Endothelial cell of umbilical vein (primary cell): ENCODE data around the gene CSNK2A3. TPM values are rescaled to one million over a fixed set of nuclear protein-coding genes. Genes with fewer than 3 reads are reported as not detected.

ENCODE experiments used
- BruUV-seq: library from RNA; stranded (reverse); fragments of 400-500 nt; replicated peaks from 2 replicates; lab custom pipeline; 2021; lab: Mats Ljungman, UMichigan
- CTCF ChIA-PET: fragments of 300-600, 350-600 bp; sonication (Branson Sonifier 250); formaldehyde crosslinking; loops from one replicate; lab custom pipeline; 2021; ENCODE audit warnings: antibody characterized with exemption, inconsistent platforms; lab: Charles Lee
- POLR2A ChIA-PET: fragments of 300-600, 350-600 bp; sonication (Branson Sonifier 250); formaldehyde crosslinking; loops from one replicate; lab custom pipeline; 2021; ENCODE audit warnings: antibody characterized with exemption, inconsistent platforms; lab: Charles Lee
- DNase-seq: peaks from one replicate; pipeline ENCODE4 v3.0.0-alpha.2; 2011; ENCODE audit warnings: low read depth, low spot score
- FAIRE-seq: peaks from 2 replicates; lab custom pipeline; 2011; peaks lifted over from hg19 to GRCh38; lab: Jason Lieb, UNC
- H2AFZ ChIP-seq: 2 replicates; pipeline ENCODE4 v1.6.0; 2012; ENCODE audit warnings: low read depth, low read length, control low read depth, inconsistent platforms
- H3K27ac ChIP-seq: 2 replicates; pipeline ENCODE4 v1.5.1; 2011; ENCODE audit warnings: low read depth, mild to moderate bottlenecking, control low read depth, low read length, moderate library complexity; ENCODE audit not compliant: insufficient read depth
- H3K27me3 ChIP-seq, 2 experiments: 2 replicates each; pipeline versions ENCODE4 v1.6.0 to v1.6.1; 2011; ENCODE audit warnings: low read length in 2 of 2, mixed read lengths in 1 of 2; ENCODE audit not compliant: control insufficient read depth in 2 of 2, insufficient read depth in 2 of 2
- H3K36me3 ChIP-seq, 2 experiments: 2 replicates in 1 of 2; 3 replicates in 1 of 2; pipeline ENCODE4 v1.5.1; 2011; ENCODE audit warnings: low read length in 2 of 2, mild to moderate bottlenecking in 1 of 2, moderate library complexity in 1 of 2; ENCODE audit not compliant: control insufficient read depth in 2 of 2, insufficient read depth in 2 of 2; ENCODE audit errors: extremely low read depth in 1 of 2
- H3K4me1 ChIP-seq: 3 replicates; pipeline ENCODE4 v1.5.1; 2011; ENCODE audit warnings: mild to moderate bottlenecking, low read length; ENCODE audit not compliant: control insufficient read depth, insufficient read depth; ENCODE audit errors: extremely low read depth
- H3K4me2 ChIP-seq: 2 replicates; pipeline ENCODE4 v1.6.1; 2011; ENCODE audit warnings: low read length, control low read depth, mixed read lengths; ENCODE audit not compliant: insufficient read depth
- H3K4me3 ChIP-seq, 3 experiments: fragments of 200-600 bp in 1 of 3; sonication (generic), shearing (Covaris generic) in 1 of 3; replicated peaks in 1 of 3; 2 replicates each; pipeline ENCODE4 v1.5.1; 2011 to 2016; ENCODE audit warnings: control low read depth in 3 of 3, low read length in 3 of 3, mild to moderate bottlenecking in 2 of 3, inconsistent platforms in 1 of 3, low read depth in 1 of 3, moderate library complexity in 1 of 3; ENCODE audit not compliant: insufficient read depth in 1 of 3
- H3K79me2 ChIP-seq: 2 replicates; pipeline ENCODE4 v1.6.0; 2012; ENCODE audit warnings: low read length, inconsistent platforms; ENCODE audit not compliant: control insufficient read depth, insufficient read depth
- H3K9ac ChIP-seq: replicated peaks from 2 replicates; pipeline ENCODE3; 2011; ENCODE audit warnings: low read length, control low read depth; ENCODE audit not compliant: insufficient read depth; ENCODE audit errors: extremely low read depth
- H3K9me1 ChIP-seq: replicated peaks from 3 replicates; pipeline ENCODE4 v1.6.0; 2011; ENCODE audit warnings: mild to moderate bottlenecking, low read length; ENCODE audit not compliant: control insufficient read depth, insufficient read depth; ENCODE audit errors: extremely low read depth
- H3K9me3 ChIP-seq: replicated peaks from 2 replicates; pipeline ENCODE4 v1.5.1; 2012; ENCODE audit warnings: low read length, inconsistent platforms; ENCODE audit not compliant: control insufficient read depth, insufficient read depth
- H4K20me1 ChIP-seq: replicated peaks from 2 replicates; pipeline ENCODE3; 2011; ENCODE audit warnings: mild to moderate bottlenecking, low read length; ENCODE audit not compliant: control insufficient read depth, insufficient read depth; ENCODE audit errors: extremely low read depth
- EZH2 ChIP-seq: IDR thresholded peaks from 2 replicates; pipeline ENCODE4 v1.6.1; 2012; ENCODE audit warnings: borderline replicate concordance, low read depth, mild to moderate bottlenecking, moderate library complexity, low read length, inconsistent platforms; ENCODE audit not compliant: severe bottlenecking
- FOS ChIP-seq: IDR thresholded peaks from 2 replicates; pipeline ENCODE4 v1.6.1; 2011; ENCODE audit warnings: mild to moderate bottlenecking, low read length, moderate library complexity, borderline replicate concordance; ENCODE audit not compliant: insufficient read depth
- GATA2 ChIP-seq: IDR thresholded peaks from 2 replicates; pipeline ENCODE4 v1.7.0; 2011; ENCODE audit warnings: low read depth, mild to moderate bottlenecking, moderate library complexity, mixed read lengths, low read length; ENCODE audit not compliant: insufficient read length, insufficient read depth
- JUN ChIP-seq: IDR thresholded peaks from 2 replicates; pipeline ENCODE4 v1.6.1; 2011; ENCODE audit warnings: borderline replicate concordance, low read depth; ENCODE audit not compliant: insufficient read length, insufficient read depth
- MYC ChIP-seq: IDR thresholded peaks from one replicate; pipeline ENCODE4 v1.6.1; 2011; ENCODE audit warnings: mild to moderate bottlenecking, low read depth, low read length
- POLR2A ChIP-seq: IDR thresholded peaks from 2 replicates; pipeline ENCODE4 v1.6.1; 2012; ENCODE audit warnings: low read depth, mild to moderate bottlenecking, control low read depth, low read length
- POLR2AphosphoS5 ChIP-seq: IDR thresholded peaks from 2 replicates; pipeline ENCODE4 v1.6.1; 2012; ENCODE audit warnings: low read depth, mild to moderate bottlenecking, control low read depth, low read length, moderate library complexity; ENCODE audit not compliant: insufficient read depth
- dilution Hi-C: fragments of 300-500 bp; cut with MboI; formaldehyde crosslinking; loops from one replicate; pipeline ENCODE4 v1.15.0; 2019; ENCODE audit warnings: low sequenced_read_pairs; ENCODE audit not compliant: extremely low pct_ligation_motif_present
- intact Hi-C: fragments of 100-400 bp; cut with micrococcal nuclease; formaldehyde crosslinking; loops from one replicate; pipeline ENCODE4 v1.10.0; 2022
- polyA plus RNA-seq, 4 experiments: library from polyadenylated mRNA; depleted of rRNA in 3 of 4; stranded (reverse) in 3 of 4; unstranded in 1 of 4; fragments of >200 nt; gene quantifications; 2 replicates each; pipeline versions ENCODE4 v1.2.1 to v1.2.3, GENCODE V29; 2011 to 2012; ENCODE audit warnings: missing spikeins in 1 of 4
- total RNA-seq: library from RNA; stranded (reverse); gene quantifications from 2 replicates; pipeline ENCODE4 v1.2.3, GENCODE V29; 2021
- TF ChIP-seq, protein P1 (sequence below), 2 donors: IDR thresholded peaks; 1 replicate in 1 of 2; 2 replicates in 1 of 2; pipeline ENCODE4 v1.5.1; 2011; ENCODE audit warnings: low read length in 2 of 2, mild to moderate bottlenecking in 2 of 2, moderate library complexity in 2 of 2, control low read depth in 1 of 2, inconsistent platforms in 1 of 2, low read depth in 1 of 2; ENCODE audit not compliant: insufficient read depth in 1 of 2; ENCODE audit errors: extremely low read depth in 1 of 2
- TF ChIP-seq, protein P2 (sequence below): IDR thresholded peaks from 2 replicates; pipeline ENCODE4 v1.6.1; 2011; ENCODE audit not compliant: insufficient read depth, insufficient read length

The CSNK2A3 gene
- total and polyA plus RNA-seq, 2 donors (not counting 3 experiments of a cell fraction or from before 2014, with no cell fraction given): 0.41 TPM; not detected in 1

- no peaks in the 10 kb centered on the region for H3K79me2 ChIP-seq
- H3K9me3 ChIP-seq: no peaks in the 10 kb centered on the region
- ChIA-PET CTCF (no interaction called here), POLR2A (no interaction called here)
- no peak overlapping the region for H3K4me3 ChIP-seq
- intact Hi-C loops: no loop called here
- DNase-seq (no peak), FAIRE-seq (no peak)
- dilution Hi-C loops: no loop called here
- no peaks in the 10 kb centered on the region for H3K9me1 ChIP-seq
- H2AFZ ChIP-seq: no peak overlapping the region
- no peaks in the 10 kb centered on the region for H3K36me3 ChIP-seq
- BruUV-seq: no TSS peak
- no peak overlapping the region for H3K9ac ChIP-seq
- no peak overlapping the region for H3K4me2 ChIP-seq
- H3K4me1 ChIP-seq: no peaks in the 10 kb centered on the region
- H3K27ac ChIP-seq: no peak overlapping the region
- no peaks in the 10 kb centered on the region for H3K27me3 ChIP-seq
- H4K20me1 ChIP-seq: no peaks in the 10 kb centered on the region
- TF ChIP-seq, protein P1, sequence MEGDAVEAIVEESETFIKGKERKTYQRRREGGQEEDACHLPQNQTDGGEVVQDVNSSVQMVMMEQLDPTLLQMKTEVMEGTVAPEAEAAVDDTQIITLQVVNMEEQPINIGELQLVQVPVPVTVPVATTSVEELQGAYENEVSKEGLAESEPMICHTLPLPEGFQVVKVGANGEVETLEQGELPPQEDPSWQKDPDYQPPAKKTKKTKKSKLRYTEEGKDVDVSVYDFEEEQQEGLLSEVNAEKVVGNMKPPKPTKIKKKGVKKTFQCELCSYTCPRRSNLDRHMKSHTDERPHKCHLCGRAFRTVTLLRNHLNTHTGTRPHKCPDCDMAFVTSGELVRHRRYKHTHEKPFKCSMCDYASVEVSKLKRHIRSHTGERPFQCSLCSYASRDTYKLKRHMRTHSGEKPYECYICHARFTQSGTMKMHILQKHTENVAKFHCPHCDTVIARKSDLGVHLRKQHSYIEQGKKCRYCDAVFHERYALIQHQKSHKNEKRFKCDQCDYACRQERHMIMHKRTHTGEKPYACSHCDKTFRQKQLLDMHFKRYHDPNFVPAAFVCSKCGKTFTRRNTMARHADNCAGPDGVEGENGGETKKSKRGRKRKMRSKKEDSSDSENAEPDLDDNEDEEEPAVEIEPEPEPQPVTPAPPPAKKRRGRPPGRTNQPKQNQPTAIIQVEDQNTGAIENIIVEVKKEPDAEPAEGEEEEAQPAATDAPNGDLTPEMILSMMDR (IDR thresholded peaks at IDR 0.05; ENCODE audit: extremely low read depth in 1 of 2, insufficient read depth in 1 of 2, low read depth in 1 of 2, low read length in 2 of 2): no peak
- TF ChIP-seq POLR2AphosphoS5 (no peak), GATA2 (no peak), JUN (no peak), MYC (no peak), FOS (no peak), EZH2 (no peak), POLR2A (no peak)
- TF ChIP-seq, protein P2, sequence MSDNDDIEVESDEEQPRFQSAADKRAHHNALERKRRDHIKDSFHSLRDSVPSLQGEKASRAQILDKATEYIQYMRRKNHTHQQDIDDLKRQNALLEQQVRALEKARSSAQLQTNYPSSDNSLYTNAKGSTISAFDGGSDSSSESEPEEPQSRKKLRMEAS: no peak
Measured at GRCh38 chr11:11318461-11318860, 34.6 kb downstream of the CSNK2A3 start.
